WTC11 (cell line): ENCODE measurements around the gene PHIP. TPM values are rescaled to one million over a fixed set of nuclear protein-coding genes. Genes with fewer than 3 reads are reported as not detected.

ENCODE experiments used
- ATAC-seq: fragments of 200-7000 bp; cut with Tn5 transposase; 2 replicates; pipeline ENCODE4 v1.10.0; 2021; ENCODE audit warnings: mild to moderate bottlenecking, moderate library complexity
- CTCF ChIA-PET: fragments of 300-600 bp; sonication (Branson Sonifier 250); formaldehyde crosslinking; loops from one replicate; lab custom pipeline; 2021; ENCODE audit warnings: antibody characterized with exemption; lab: Charles Lee
- POLR2A ChIA-PET: fragments of 350-600 bp; sonication (Branson Sonifier 250); formaldehyde crosslinking; loops from one replicate; lab custom pipeline; 2021; ENCODE audit warnings: antibody characterized with exemption; lab: Charles Lee
- DNase-seq: peaks from one replicate; pipeline ENCODE4 v3.0.0; 2021; ENCODE audit warnings: low spot score
- H3K27ac Mint-ChIP-seq: 2 replicates; pipeline ENCODE4 v1.8.0; 2021; ENCODE audit warnings: mixed read lengths
- H3K27me3 Mint-ChIP-seq: 2 replicates; pipeline ENCODE4 v1.8.0; 2021; ENCODE audit warnings: low read depth, mild to moderate bottlenecking, moderate library complexity, mixed read lengths
- H3K36me3 Mint-ChIP-seq: 2 replicates; pipeline ENCODE4 v1.8.0; 2021; ENCODE audit warnings: mixed read lengths
- H3K4me1 Mint-ChIP-seq: 2 replicates; pipeline ENCODE4 v1.8.0; 2022; ENCODE audit warnings: mixed read lengths
- H3K4me3 Mint-ChIP-seq: 2 replicates; pipeline ENCODE4 v1.8.0; 2021; ENCODE audit warnings: mild to moderate bottlenecking, moderate library complexity, mixed read lengths
- H3K9me3 Mint-ChIP-seq: 2 replicates; pipeline ENCODE4 v1.8.0; 2021; ENCODE audit warnings: mixed read lengths
- ATF1 ChIP-seq: sonication (generic); formaldehyde crosslinking; IDR thresholded peaks from 2 replicates; pipeline ENCODE4 v1.8.1; 2023; ENCODE audit warnings: mild to moderate bottlenecking, moderate library complexity, missing genetic modification reagents
- CBFB ChIP-seq: sonication (generic); formaldehyde crosslinking; IDR thresholded peaks from 2 replicates; pipeline ENCODE4 v1.8.1; 2022; ENCODE audit warnings: mild to moderate bottlenecking, low read depth, missing genetic modification reagents
- CREM ChIP-seq: sonication (generic); formaldehyde crosslinking; IDR thresholded peaks from 2 replicates; pipeline ENCODE4 v1.8.1; 2022; ENCODE audit warnings: mild to moderate bottlenecking, missing genetic modification reagents, moderate library complexity
- ESRRA ChIP-seq: sonication (generic); formaldehyde crosslinking; IDR thresholded peaks from 2 replicates; pipeline ENCODE4 v1.8.1; 2022; ENCODE audit warnings: mild to moderate bottlenecking, missing genetic modification reagents, borderline replicate concordance
- GRHL2 ChIP-seq: fragments of 250-450 bp; sonication (Bioruptor Pico); IDR thresholded peaks from 2 replicates; pipeline ENCODE4 v1.8.0; 2022; ENCODE audit warnings: mild to moderate bottlenecking, moderate library complexity; ENCODE audit not compliant: insufficient replicate concordance, severe bottlenecking
- MXD4 ChIP-seq: fragments of 250-450 bp; sonication (Bioruptor Pico); IDR thresholded peaks from 2 replicates; pipeline ENCODE4 v1.8.0; 2021; ENCODE audit warnings: mild to moderate bottlenecking, moderate library complexity, borderline replicate concordance
- NR2C2 ChIP-seq: sonication (generic); formaldehyde crosslinking; IDR thresholded peaks from 2 replicates; pipeline ENCODE4 v1.8.0; 2022; ENCODE audit warnings: mild to moderate bottlenecking, missing genetic modification reagents
- OVOL2 ChIP-seq: fragments of 250-450 bp; sonication (Bioruptor Pico); IDR thresholded peaks from 2 replicates; pipeline ENCODE4 v1.9.0; 2021; ENCODE audit warnings: mild to moderate bottlenecking, borderline replicate concordance
- SMAD4 ChIP-seq: sonication (generic); formaldehyde crosslinking; IDR thresholded peaks from 2 replicates; pipeline ENCODE4 v1.8.0; 2022; ENCODE audit warnings: mild to moderate bottlenecking, missing genetic modification reagents
- ZNF317 ChIP-seq: sonication (generic); formaldehyde crosslinking; IDR thresholded peaks from 2 replicates; pipeline ENCODE4 v1.8.1; 2023; ENCODE audit warnings: low read depth, mild to moderate bottlenecking, moderate library complexity, missing genetic modification reagents, borderline replicate concordance
- total RNA-seq: library from RNA; stranded (reverse); gene quantifications from 3 replicates; pipeline ENCODE4 v1.2.3, GENCODE V29; 2021
- TF ChIP-seq, protein P1 (sequence below): sonication (generic); formaldehyde crosslinking; IDR thresholded peaks from 2 replicates; pipeline ENCODE4 v1.8.1; 2023; ENCODE audit warnings: mild to moderate bottlenecking, missing genetic modification reagents, moderate library complexity
- TF ChIP-seq, protein P2 (sequence below): sonication (generic); formaldehyde crosslinking; IDR thresholded peaks from 2 replicates; pipeline ENCODE4 v1.8.0; 2023; ENCODE audit warnings: missing genetic modification reagents
- TF ChIP-seq, protein P3 (sequence below): fragments of 250-450 bp; sonication (Bioruptor Pico); IDR thresholded peaks from 2 replicates; pipeline ENCODE4 v2.1.2; 2022; ENCODE audit warnings: mild to moderate bottlenecking, moderate library complexity
- TF ChIP-seq, protein P4 (sequence below): sonication (generic); formaldehyde crosslinking; IDR thresholded peaks from 2 replicates; pipeline ENCODE4 v1.8.0; 2022; ENCODE audit warnings: mild to moderate bottlenecking, missing genetic modification reagents
- TF ChIP-seq, protein P5 (sequence below): fragments of 250-450 bp; sonication (Bioruptor Pico); IDR thresholded peaks from 2 replicates; pipeline ENCODE4 v1.9.0; 2021; ENCODE audit warnings: moderate library complexity, mild to moderate bottlenecking, inconsistent platforms, borderline replicate concordance
- TF ChIP-seq, protein P6 (sequence below): sonication (generic); formaldehyde crosslinking; IDR thresholded peaks from 2 replicates; pipeline ENCODE4 v1.8.1; 2023; ENCODE audit warnings: mild to moderate bottlenecking, moderate library complexity, missing genetic modification reagents
- TF ChIP-seq, protein P7 (sequence below): sonication (generic); formaldehyde crosslinking; IDR thresholded peaks from 2 replicates; pipeline ENCODE4 v1.8.1; 2023; ENCODE audit warnings: mild to moderate bottlenecking, missing genetic modification reagents, borderline replicate concordance

The PHIP gene
- total RNA-seq, 1 experiment from 2014 or later: 45.6 TPM

DNA sequence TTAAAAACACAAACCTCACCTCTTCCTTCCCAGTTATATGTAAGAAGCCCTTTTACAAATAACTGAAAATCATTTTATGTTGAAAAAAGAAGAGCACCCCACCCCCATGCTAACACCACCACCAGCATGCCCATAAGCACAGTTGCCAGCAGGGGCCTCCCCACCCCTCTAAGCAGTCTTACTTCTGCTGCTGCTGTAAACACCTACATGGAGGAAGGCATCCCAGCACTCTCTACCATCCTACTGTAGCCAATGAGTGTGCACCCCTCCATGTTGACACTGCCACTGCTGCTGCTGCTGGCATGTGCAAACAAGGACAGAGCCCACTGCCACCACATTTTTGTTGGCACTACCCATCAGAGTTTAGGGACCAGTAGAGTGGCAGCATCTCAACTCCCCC lies 49.6 kb upstream of the PHIP start (continued):
- TF ChIP-seq NR2C2 (CRISPR knock-in tag) (no peak), ATF1 (CRISPR knock-in tag) (no peak)

DNA sequence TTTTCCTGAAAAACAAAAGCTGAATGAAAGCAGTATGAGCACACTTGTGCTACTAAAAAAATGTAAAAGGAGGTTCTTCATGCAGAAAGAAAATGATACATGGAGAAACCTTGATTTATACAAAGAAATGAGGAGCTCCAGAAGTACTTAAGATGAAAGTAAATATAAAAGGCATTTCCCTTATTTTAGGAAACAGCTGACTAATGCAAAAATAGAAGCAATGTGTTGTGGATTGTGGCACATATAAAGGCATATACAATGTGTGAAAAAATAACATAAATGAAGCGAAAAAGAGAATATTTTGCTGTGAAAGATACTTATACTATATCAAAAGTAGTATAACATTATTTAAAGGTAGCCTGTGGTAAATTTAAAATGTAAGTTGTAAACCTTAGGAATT lies 41.2 kb upstream of the PHIP start:
- peaks cover 9% of the 10 kb centered on the region for H3K9me3 Mint-ChIP-seq
- POLR2A ChIA-PET: no interaction called here
- H3K4me1 Mint-ChIP-seq: peaks cover 11% of the 10 kb centered on the region
- H3K27ac Mint-ChIP-seq: no peak overlapping the region
- no peak overlapping the region for H3K4me3 Mint-ChIP-seq
- no peak for ATAC-seq
- TF ChIP-seq, protein P1, sequence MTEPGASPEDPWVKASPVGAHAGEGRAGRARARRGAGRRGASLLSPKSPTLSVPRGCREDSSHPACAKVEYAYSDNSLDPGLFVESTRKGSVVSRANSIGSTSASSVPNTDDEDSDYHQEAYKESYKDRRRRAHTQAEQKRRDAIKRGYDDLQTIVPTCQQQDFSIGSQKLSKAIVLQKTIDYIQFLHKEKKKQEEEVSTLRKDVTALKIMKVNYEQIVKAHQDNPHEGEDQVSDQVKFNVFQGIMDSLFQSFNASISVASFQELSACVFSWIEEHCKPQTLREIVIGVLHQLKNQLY (CRISPR knock-in tag): no peak
- TF ChIP-seq, protein P2, sequence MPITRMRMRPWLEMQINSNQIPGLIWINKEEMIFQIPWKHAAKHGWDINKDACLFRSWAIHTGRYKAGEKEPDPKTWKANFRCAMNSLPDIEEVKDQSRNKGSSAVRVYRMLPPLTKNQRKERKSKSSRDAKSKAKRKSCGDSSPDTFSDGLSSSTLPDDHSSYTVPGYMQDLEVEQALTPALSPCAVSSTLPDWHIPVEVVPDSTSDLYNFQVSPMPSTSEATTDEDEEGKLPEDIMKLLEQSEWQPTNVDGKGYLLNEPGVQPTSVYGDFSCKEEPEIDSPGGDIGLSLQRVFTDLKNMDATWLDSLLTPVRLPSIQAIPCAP: no peak
- TF ChIP-seq, all 79 proteins: peak for 0
- DNase-seq: no peak
- Mint-ChIP-seq H3K27me3 (no peaks in the 10 kb centered on the region), H3K36me3 (no peaks in the 10 kb centered on the region; the same call in 1 of the 2 replicates)
- CTCF ChIA-PET: no interaction called here

DNA sequence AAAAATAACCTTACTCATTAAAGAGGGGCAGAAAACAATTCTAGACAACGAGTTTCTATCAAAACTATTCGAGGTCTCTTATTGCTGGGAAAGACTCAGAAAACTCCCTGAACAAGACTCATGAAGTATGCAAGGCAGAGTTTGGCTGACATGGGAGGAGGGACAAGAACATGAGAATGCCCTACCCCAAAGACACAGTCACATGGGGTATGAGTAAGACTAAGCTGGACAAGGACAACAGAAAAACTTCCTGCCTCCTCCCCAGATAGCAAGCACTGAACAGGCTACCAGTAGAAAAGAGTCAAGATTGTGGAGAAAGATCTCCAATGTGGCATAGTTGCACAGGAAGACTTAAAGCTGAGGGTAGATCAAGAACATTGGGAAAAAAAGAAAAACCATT lies 39.7 kb upstream of the PHIP start:
- Mint-ChIP-seq H3K4me3 (no peak overlapping the region), H3K9me3 (no peaks in the 10 kb centered on the region), H3K4me1 (peaks cover 11% of the 10 kb centered on the region), H3K27me3 (no peaks in the 10 kb centered on the region), H3K36me3 (no peaks in the 10 kb centered on the region), H3K27ac (no peak overlapping the region)
- DNase-seq (no peak), ATAC-seq (no peak)
- no peak for TF ChIP-seq ZNF317 (CRISPR knock-in tag)
- TF ChIP-seq, protein P3, sequence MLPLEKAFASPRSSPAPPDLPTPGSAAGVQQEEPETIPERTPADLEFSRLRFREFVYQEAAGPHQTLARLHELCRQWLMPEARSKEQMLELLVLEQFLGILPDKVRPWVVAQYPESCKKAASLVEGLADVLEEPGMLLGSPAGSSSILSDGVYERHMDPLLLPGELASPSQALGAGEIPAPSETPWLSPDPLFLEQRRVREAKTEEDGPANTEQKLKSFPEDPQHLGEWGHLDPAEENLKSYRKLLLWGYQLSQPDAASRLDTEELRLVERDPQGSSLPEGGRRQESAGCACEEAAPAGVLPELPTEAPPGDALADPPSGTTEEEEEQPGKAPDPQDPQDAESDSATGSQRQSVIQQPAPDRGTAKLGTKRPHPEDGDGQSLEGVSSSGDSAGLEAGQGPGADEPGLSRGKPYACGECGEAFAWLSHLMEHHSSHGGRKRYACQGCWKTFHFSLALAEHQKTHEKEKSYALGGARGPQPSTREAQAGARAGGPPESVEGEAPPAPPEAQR (CRISPR knock-in tag): no peak
- TF ChIP-seq CBFB (CRISPR knock-in tag): no peak
- TF ChIP-seq, protein P4, sequence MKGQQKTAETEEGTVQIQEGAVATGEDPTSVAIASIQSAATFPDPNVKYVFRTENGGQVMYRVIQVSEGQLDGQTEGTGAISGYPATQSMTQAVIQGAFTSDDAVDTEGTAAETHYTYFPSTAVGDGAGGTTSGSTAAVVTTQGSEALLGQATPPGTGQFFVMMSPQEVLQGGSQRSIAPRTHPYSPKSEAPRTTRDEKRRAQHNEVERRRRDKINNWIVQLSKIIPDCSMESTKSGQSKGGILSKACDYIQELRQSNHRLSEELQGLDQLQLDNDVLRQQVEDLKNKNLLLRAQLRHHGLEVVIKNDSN: no peak
- CTCF ChIA-PET: no interaction called here
- POLR2A ChIA-PET: no interaction called here

DNA sequence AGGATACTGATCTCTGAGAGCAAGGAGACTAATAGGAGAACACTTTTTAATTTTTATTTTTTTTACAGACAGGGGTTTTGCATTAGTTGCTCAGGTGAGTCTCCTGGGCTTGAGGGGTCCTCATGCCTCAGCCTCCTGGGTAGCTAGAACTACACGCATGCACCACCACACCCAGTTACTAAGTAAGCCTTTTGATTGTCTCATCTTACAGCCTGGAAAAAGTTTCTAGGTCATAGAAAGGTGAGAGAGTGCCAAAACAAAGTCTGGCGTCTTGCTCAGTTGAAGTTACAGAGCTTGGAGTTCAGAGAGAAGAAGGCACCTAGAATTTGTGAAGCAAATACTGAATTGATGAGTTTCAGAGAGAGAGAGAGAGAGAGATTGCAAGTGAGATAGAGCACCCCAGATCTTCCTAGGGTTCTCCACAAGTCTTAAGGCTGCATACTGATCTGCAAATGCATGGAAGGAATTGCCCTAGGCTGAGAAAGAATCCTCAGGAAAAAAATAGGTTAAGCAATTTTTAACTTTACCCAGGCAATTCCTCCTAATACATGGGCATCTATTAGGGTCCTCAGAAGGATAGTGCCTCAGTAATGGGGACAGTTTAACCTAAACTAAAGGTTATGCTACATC lies 37.6 kb upstream of the PHIP start:
- DNase-seq (no peak), ATAC-seq (no peak)
- Mint-ChIP-seq H3K9me3 (no peaks in the 10 kb centered on the region), H3K36me3 (no peaks in the 10 kb centered on the region), H3K4me1 (peaks cover 11% of the 10 kb centered on the region), H3K27ac (no peak overlapping the region), H3K4me3 (no peak overlapping the region), H3K27me3 (no peaks in the 10 kb centered on the region)
- CTCF ChIA-PET: no interaction called here
- POLR2A ChIA-PET: no interaction called here
- TF ChIP-seq, protein P5, sequence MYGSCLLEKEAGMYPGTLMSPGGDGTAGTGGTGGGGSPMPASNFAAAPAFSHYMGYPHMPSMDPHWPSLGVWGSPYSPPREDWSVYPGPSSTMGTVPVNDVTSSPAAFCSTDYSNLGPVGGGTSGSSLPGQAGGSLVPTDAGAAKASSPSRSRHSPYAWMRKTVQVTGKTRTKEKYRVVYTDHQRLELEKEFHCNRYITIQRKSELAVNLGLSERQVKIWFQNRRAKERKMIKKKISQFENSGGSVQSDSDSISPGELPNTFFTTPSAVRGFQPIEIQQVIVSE (CRISPR knock-in tag): no peak
- no peak for TF ChIP-seq OVOL2 (CRISPR knock-in tag)

DNA sequence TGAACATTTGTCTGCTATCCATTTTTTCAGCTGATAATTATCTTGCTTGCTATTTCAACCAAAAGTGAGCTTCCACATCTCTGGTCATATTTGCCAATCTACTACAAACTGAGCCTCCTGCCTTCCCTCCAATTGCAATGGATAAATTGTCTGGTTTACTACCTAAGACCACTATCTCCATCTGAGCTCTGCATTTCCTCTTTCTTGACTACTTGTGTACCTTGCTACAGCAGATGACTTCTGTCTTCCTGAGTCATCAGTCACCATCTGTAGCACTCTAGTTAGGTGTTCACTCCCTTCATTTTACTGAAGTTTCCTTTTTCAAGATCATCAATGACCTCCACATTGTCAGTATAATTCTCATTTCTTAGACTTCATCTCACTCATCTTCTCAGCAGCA lies 33.5 kb upstream of the PHIP start:
- H3K4me3 Mint-ChIP-seq: no peak overlapping the region
- no peak for ATAC-seq
- POLR2A ChIA-PET: no interaction called here
- TF ChIP-seq, protein P6, sequence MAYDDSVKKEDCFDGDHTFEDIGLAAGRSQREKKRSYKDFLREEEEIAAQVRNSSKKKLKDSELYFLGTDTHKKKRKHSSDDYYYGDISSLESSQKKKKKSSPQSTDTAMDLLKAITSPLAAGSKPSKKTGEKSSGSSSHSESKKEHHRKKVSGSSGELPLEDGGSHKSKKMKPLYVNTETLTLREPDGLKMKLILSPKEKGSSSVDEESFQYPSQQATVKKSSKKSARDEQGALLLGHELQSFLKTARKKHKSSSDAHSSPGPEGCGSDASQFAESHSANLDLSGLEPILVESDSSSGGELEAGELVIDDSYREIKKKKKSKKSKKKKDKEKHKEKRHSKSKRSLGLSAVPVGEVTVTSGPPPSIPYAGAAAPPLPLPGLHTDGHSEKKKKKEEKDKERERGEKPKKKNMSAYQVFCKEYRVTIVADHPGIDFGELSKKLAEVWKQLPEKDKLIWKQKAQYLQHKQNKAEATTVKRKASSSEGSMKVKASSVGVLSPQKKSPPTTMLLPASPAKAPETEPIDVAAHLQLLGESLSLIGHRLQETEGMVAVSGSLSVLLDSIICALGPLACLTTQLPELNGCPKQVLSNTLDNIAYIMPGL (CRISPR knock-in tag): no peak
- no peak for TF ChIP-seq CREM (CRISPR knock-in tag)
- no peak for TF ChIP-seq SMAD4
- TF ChIP-seq MXD4: no peak
- no peak for TF ChIP-seq GRHL2 (CRISPR knock-in tag)
- no peak for TF ChIP-seq ESRRA (CRISPR knock-in tag)
- TF ChIP-seq, protein P7, sequence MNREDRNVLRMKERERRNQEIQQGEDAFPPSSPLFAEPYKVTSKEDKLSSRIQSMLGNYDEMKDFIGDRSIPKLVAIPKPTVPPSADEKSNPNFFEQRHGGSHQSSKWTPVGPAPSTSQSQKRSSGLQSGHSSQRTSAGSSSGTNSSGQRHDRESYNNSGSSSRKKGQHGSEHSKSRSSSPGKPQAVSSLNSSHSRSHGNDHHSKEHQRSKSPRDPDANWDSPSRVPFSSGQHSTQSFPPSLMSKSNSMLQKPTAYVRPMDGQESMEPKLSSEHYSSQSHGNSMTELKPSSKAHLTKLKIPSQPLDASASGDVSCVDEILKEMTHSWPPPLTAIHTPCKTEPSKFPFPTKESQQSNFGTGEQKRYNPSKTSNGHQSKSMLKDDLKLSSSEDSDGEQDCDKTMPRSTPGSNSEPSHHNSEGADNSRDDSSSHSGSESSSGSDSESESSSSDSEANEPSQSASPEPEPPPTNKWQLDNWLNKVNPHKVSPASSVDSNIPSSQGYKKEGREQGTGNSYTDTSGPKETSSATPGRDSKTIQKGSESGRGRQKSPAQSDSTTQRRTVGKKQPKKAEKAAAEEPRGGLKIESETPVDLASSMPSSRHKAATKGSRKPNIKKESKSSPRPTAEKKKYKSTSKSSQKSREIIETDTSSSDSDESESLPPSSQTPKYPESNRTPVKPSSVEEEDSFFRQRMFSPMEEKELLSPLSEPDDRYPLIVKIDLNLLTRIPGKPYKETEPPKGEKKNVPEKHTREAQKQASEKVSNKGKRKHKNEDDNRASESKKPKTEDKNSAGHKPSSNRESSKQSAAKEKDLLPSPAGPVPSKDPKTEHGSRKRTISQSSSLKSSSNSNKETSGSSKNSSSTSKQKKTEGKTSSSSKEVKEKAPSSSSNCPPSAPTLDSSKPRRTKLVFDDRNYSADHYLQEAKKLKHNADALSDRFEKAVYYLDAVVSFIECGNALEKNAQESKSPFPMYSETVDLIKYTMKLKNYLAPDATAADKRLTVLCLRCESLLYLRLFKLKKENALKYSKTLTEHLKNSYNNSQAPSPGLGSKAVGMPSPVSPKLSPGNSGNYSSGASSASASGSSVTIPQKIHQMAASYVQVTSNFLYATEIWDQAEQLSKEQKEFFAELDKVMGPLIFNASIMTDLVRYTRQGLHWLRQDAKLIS (CRISPR knock-in tag): no peak

More for the DNA sequence above, 33.5 kb upstream of the PHIP start:
- H3K9me3 Mint-ChIP-seq: no peaks in the 10 kb centered on the region
- no peaks in the 10 kb centered on the region for H3K36me3 Mint-ChIP-seq
- H3K27me3 Mint-ChIP-seq: no peaks in the 10 kb centered on the region
- no peak overlapping the region for H3K27ac Mint-ChIP-seq
- H3K4me1 Mint-ChIP-seq: peaks cover 2% of the 10 kb centered on the region; the same call in 1 of the 2 replicates
- CTCF ChIA-PET: no interaction called here
- no peak for DNase-seq
